Measurements from ENCODE around the gene SAMD14.

The SAMD14 gene

GRCh38 chr17:50111673-50112655, 18.0 kb downstream of the SAMD14 start:
- Histone ChIP-seq H3K9ac (ENCODE audit: low read depth, low read length) (no peak overlapping the region), H3K9me3 (ENCODE audit: insufficient read depth, low read length, severe bottlenecking) (no peaks in the 10 kb centered on the region), H3K4me1 (ENCODE audit: insufficient read depth, low read length) (no peaks in the 10 kb centered on the region), H3K27me3 (ENCODE audit: insufficient read depth, low read length, poor library complexity) (peaks cover 8% of the 10 kb centered on the region), H3K4me3 (ENCODE audit: low read depth in 1 of 2, low read length in 2 of 2) (no peak overlapping the region), H4K20me1 (ENCODE audit: insufficient read depth, low read length) (no peaks in the 10 kb centered on the region; the same call in 1 of the 2 replicates), H3K4me2 (ENCODE audit: insufficient read depth, low read length) (no peak overlapping the region), H3K27ac (ENCODE audit: low read length) (no peak overlapping the region), H2AFZ (ENCODE audit: low read depth, low read length) (no peak overlapping the region), H3K36me3 (ENCODE audit: insufficient read depth, low read length) (no peaks in the 10 kb centered on the region), H3K79me2 (ENCODE audit: insufficient read depth, low read length) (no peaks in the 10 kb centered on the region)
- ATAC-seq (ENCODE audit: insufficient read depth, low read depth) (no peak), DNase-seq (no peak)
- TF ChIP-seq CTCF (IDR thresholded peaks at IDR 0.05; ENCODE audit: borderline replicate concordance, extremely low read depth, low read length, poor library complexity, severe bottlenecking): no peak
- no peak for TF ChIP-seq EZH2 (IDR thresholded peaks at IDR 0.05; ENCODE audit: borderline replicate concordance, low read depth, low read length, severe bottlenecking)

GRCh38 chr17:50110591-50111349, 19.2 kb downstream of the SAMD14 start:
- Histone ChIP-seq H3K4me3 (ENCODE audit: low read depth in 1 of 2, low read length in 2 of 2) (no peak overlapping the region), H3K4me1 (ENCODE audit: insufficient read depth, low read length) (no peaks in the 10 kb centered on the region), H3K27me3 (ENCODE audit: insufficient read depth, low read length, poor library complexity) (peaks cover under 1% of the 10 kb centered on the region), H3K9ac (ENCODE audit: low read depth, low read length) (no peak overlapping the region), H3K79me2 (ENCODE audit: insufficient read depth, low read length) (no peaks in the 10 kb centered on the region), H3K4me2 (ENCODE audit: insufficient read depth, low read length) (no peak overlapping the region), H3K36me3 (ENCODE audit: insufficient read depth, low read length) (no peaks in the 10 kb centered on the region), H3K27ac (ENCODE audit: low read length) (no peak overlapping the region), H2AFZ (ENCODE audit: low read depth, low read length) (no peak overlapping the region), H3K9me3 (ENCODE audit: insufficient read depth, low read length, severe bottlenecking) (no peaks in the 10 kb centered on the region), H4K20me1 (ENCODE audit: insufficient read depth, low read length) (no peaks in the 10 kb centered on the region; the same call in 1 of the 2 replicates)
- DNase-seq (no peak), ATAC-seq (ENCODE audit: insufficient read depth, low read depth) (no peak)
- no peak for TF ChIP-seq CTCF (IDR thresholded peaks at IDR 0.05; ENCODE audit: borderline replicate concordance, extremely low read depth, low read length, poor library complexity, severe bottlenecking)
- no peak for TF ChIP-seq EZH2 (IDR thresholded peaks at IDR 0.05; ENCODE audit: borderline replicate concordance, low read depth, low read length, severe bottlenecking)

- H3K27ac ChIP-seq (ENCODE audit: low read length): no peak overlapping the region
- no peaks in the 10 kb centered on the region for H3K4me1 ChIP-seq (ENCODE audit: insufficient read depth, low read length)
- H3K27me3 ChIP-seq (ENCODE audit: insufficient read depth, low read length, poor library complexity): no peaks in the 10 kb centered on the region
- H4K20me1 ChIP-seq (ENCODE audit: insufficient read depth, low read length): no peaks in the 10 kb centered on the region; the same call in 1 of the 2 replicates
- H2AFZ ChIP-seq (ENCODE audit: low read depth, low read length): no peak overlapping the region
- H3K4me3 ChIP-seq (ENCODE audit: low read depth in 1 of 2, low read length in 2 of 2): no peak overlapping the region
- H3K9me3 ChIP-seq (ENCODE audit: insufficient read depth, low read length, severe bottlenecking): no peaks in the 10 kb centered on the region
- DNase-seq (no peak), ATAC-seq (ENCODE audit: insufficient read depth, low read depth) (no peak)
- H3K79me2 ChIP-seq (ENCODE audit: insufficient read depth, low read length): no peaks in the 10 kb centered on the region
- no peak overlapping the region for H3K9ac ChIP-seq (ENCODE audit: low read depth, low read length)
- no peak overlapping the region for H3K4me2 ChIP-seq (ENCODE audit: insufficient read depth, low read length)
- H3K36me3 ChIP-seq (ENCODE audit: insufficient read depth, low read length): no peaks in the 10 kb centered on the region
- TF ChIP-seq CTCF (IDR thresholded peaks at IDR 0.05; ENCODE audit: borderline replicate concordance, extremely low read depth, low read length, poor library complexity, severe bottlenecking) (no peak), EZH2 (IDR thresholded peaks at IDR 0.05; ENCODE audit: borderline replicate concordance, low read depth, low read length, severe bottlenecking) (no peak)
Measured at GRCh38 chr17:50109785-50110184, 20.2 kb downstream of the SAMD14 start.

Data from DND-41 (cell line).